ENCODE data around the gene TPD52L1.

GRCh38 chr6:125123051-125123450 is 30.5 kb upstream of the TPD52L1 start:
- TF ChIP-seq CTCF (IDR thresholded peaks at IDR 0.05) (no peak), POLR2A (IDR thresholded peaks at IDR 0.05) (no peak), EP300 (IDR thresholded peaks at IDR 0.05) (no peak), POLR2AphosphoS5 (IDR thresholded peaks at IDR 0.05) (no peak)
